HG03135 (cell line): Measurements from ENCODE around the gene ACAP2.
"Not testable (repeated sequence)": the region's sequence is repeated elsewhere in the genome, so short reads cannot be mapped to it uniquely, and the experiment has no call there.

Source experiments
- ATAC-seq: cut with Tn5 transposase; IDR thresholded peaks from one replicate; pipeline ENCODE4 v1.9.1; 2021; ENCODE audit warnings: mild to moderate bottlenecking, moderate library complexity; ENCODE audit not compliant: unreplicated experiment

ACAP2 gene

DNA sequence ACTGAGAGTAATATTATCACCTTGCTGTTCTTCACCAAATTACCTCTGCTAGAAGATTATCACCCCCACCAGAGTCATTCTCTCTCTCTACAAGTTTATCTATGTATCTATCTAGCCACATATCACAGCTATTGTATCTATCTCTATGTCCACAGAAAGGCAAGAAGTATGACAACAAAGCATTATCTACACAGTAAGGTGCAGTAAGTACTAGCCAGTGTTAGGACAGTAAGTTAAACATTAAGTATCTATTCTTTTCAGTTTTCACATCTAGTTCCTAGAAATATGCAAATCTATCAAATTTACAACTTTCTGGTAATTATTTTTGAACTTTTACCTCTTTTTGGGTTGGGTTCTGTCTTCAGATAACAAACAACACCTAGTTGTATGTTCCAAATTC is 145.4 kb downstream of the ACAP2 start:
- ATAC-seq: no peak

- ATAC-seq: no peak
Measured at GRCh38 chr3:195296662-195297061, 146.2 kb downstream of the ACAP2 start.

- ATAC-seq: no peak
Measured at GRCh38 chr3:195291121-195291520, 151.7 kb downstream of the ACAP2 start.

DNA sequence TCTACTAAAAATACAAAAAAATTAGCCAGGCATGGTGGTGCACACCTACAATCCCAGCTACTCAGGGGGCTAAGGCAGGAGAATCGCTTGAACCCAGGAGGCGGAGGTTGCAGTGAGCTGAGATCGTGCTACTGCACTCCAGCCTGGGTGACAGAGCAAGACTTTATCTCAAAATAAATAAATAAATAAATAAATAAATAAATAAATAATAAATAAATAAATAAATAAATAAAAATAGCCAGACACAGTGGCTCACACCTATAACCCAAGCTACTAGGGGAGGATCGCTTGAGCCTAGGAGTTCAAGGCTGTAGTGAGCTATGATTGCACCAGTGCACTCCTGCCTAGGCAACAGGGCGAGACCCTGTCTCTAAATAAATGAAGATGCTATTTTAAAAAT is 152.2 kb downstream of the ACAP2 start:
- ATAC-seq: not testable (repeated sequence)

- ATAC-seq: no peak
Measured at GRCh38 chr3:195286115-195286872, 156.5 kb downstream of the ACAP2 start.

GRCh38 chr3:195285372-195285771 is 157.4 kb downstream of the ACAP2 start:
- ATAC-seq: no peak

GRCh38 chr3:195284842-195285241 is 158.0 kb downstream of the ACAP2 start:
- ATAC-seq: no peak

GRCh38 chr3:195282961-195283360 is 159.9 kb downstream of the ACAP2 start:
- ATAC-seq: no peak

DNA sequence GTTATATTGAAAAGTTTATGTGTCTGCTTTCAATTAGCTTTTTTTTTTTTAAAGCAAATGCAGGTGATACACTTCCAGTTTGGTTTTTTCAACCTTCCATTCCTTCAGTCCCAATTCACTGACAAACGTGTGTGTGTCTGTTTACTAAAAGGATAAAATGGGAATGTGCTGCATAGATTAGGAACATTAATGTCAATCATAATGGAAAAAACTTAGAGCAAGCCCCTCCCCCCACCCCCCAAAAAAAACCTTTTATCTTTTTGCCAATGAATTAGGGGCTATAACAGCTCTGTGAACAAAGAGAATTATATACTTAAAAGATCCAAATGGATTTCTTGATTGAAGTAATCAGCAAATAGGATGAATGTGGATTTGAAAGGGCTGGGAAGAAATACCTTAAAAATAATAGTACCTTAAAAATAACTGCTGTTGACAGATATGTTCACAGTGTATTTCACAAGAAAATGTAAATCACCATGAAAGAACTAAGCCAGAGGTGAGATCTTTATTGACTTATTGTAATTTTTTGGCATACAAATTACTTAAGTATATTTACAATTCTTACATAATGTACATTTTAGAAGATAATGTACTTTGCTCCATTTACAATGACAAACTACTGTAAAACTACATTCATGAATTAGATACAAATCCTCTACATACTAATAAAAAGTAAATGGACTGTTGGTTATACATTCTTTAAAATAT is 168.4 kb downstream of the ACAP2 start:
- ATAC-seq: no peak

- ATAC-seq: peak; percentile 63
Measured at GRCh38 chr3:195271410-195272243, 171.2 kb downstream of the ACAP2 start.

GRCh38 chr3:195270817-195271409 is 171.9 kb downstream of the ACAP2 start, which contains the start of gene XXYLT1:
XXYLT1 (minus strand) TSS chr3:195271159; CDS start chr3:195271058, 101 bp downstream.
- ATAC-seq: peak; percentile 72

GRCh38 chr3:195270079-195270816 is 172.6 kb downstream of the ACAP2 start:
- ATAC-seq: peak; percentile 13

DNA sequence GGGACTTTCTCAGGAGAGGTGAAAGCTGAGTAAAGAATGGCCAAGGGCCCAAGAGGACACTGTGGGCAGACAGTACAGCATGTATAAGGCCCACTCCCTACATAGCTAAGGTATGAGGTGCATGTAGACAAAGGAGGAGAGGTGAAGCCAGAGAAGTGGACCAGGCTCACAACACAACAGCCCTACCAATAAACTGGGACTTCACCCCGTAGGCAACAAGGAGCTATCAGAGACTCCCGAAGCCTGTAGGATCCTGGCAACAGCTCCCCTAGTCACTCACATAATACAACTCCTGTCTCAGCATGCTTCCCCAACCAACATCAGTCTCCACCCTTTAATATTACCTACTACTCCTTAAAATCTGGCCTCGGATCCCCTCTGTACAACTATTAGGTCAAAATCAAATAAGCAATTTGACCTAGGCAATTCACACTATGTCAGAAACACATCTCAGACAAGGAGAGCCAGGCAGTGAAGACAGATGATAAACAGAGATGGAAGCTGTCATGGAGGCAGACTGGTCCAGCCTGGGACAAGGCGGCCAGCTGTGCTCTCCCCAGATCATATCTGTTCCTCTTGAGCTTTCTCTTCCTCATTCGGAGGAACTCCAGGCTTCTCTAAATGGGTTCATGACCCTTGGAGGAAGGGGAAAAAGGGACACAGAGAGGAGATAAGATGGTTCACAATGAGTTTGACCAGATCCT is 173.3 kb downstream of the ACAP2 start:
- ATAC-seq: no peak

DNA sequence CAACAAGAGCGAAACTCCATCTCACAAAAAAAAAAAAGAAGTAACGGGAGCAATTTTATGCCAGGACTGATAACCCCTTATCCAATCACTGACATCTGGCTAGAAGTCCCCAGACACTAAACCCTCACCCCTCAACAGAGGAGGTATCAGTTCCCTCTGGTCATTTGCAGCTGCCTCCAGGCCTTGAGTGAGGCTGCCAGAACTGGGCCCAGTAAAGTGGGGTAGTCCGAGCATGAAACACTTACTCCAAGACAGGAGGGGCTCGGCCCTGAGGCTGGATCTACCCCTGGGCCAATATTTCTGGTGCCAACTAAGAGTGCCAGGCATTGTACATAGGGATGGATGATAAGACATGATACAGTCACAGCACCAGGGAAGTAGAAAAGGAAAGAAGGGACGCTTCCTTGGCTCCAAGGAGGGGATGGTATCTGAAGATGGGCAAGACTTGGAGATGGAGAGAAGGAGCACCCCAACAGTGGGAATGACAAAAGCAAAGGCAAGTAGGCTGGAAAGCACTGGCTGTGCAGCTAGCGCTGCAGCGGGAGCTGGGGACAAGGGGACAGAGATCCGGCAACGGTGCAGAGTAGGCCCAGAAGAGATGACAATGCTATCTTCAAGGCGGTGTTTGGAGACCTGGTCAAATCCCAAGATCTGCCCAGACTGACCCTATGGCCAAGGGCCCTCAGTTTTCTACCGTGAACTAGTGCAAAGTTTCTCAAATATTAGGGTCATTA is 174.1 kb downstream of the ACAP2 start:
- ATAC-seq: no peak

DNA sequence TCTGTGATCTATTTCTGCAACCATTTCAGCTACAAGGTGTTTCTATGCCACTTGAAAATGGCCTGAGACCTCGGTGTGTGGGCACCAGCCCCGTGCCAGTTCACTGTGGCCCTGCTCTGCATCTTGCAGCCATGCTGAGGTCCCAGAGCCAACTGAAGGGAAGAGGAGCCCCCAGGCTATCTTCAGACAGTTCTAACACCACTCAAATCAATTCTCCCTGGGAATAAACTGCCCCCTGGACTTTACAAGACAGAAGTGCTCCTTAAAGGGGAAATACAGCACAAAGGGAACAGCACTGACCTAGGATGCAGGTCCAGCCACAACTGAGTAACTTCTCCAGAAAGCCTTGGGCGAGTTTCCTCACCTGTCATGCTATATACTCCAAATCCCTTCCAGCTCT is 175.7 kb downstream of the ACAP2 start:
- ATAC-seq: no peak

- no peak for ATAC-seq
Measured at GRCh38 chr3:195266428-195266827, 176.4 kb downstream of the ACAP2 start.

GRCh38 chr3:195265363-195265976 is 177.3 kb downstream of the ACAP2 start:
- ATAC-seq: no peak

DNA sequence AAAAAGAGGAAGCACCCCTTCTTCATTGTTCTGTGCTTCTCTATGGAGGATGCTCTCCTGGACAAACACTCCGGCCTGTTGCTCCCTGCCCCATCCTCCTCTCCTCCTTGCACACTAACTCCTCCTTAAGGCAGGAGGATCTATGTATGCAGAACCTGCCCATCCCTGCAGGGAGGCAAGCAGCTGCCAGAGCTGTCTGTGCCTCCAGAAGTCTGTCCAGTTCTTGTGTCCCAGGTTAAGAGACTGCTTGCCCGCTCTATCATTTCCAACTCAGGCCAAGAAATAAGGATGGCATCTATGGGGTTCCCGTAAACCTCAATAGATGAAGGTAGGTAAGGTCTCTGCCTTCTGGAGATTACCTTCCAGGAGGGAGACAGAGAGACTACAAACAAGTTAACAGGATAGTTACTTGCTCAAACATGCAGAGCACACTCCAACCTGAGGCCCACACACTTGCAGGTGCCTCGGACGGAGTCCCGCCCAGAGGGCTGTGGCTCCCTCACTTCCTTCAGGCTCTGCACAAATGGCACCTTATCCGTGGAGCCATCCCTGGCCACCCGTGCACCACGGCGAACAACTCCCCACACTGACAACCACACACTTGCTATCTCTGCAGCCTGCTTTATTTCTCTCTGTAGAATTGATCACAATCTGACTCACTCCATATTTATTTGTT is 178.8 kb downstream of the ACAP2 start:
- no peak for ATAC-seq
